HepG2 (cell line): ENCODE measurements around the gene DQX1. TPM values are rescaled to one million over a fixed set of nuclear protein-coding genes. Genes with fewer than 3 reads are reported as not detected.

Experiments used
- CENPT ChIP-seq: sonication (generic); formaldehyde crosslinking; IDR thresholded peaks from 2 replicates; pipeline ENCODE4 v1.8.0; 2022; ENCODE audit warnings: low read depth, mild to moderate bottlenecking, moderate library complexity, missing genetic modification reagents
- HIVEP1 ChIP-seq: sonication (generic); formaldehyde crosslinking; IDR thresholded peaks from 2 replicates; pipeline ENCODE4 v1.4.0; 2020; ENCODE audit warnings: mild to moderate bottlenecking, missing genetic modification reagents
- PRMT3 ChIP-seq: sonication (generic); formaldehyde crosslinking; IDR thresholded peaks from 2 replicates; pipeline ENCODE4 v1.8.1; 2022; ENCODE audit warnings: low read depth, mild to moderate bottlenecking, moderate library complexity, missing genetic modification reagents, borderline replicate concordance
- SNAI1 ChIP-seq: sonication (generic); formaldehyde crosslinking; IDR thresholded peaks from 2 replicates; pipeline ENCODE4 v1.5.0; 2020; ENCODE audit warnings: mild to moderate bottlenecking, missing genetic modification reagents, borderline replicate concordance
- SNRNP70 ChIP-seq: fragments of 200-400 bp; formaldehyde crosslinking; IDR thresholded peaks from 2 replicates; pipeline ENCODE4 v1.6.1; 2017; ENCODE audit warnings: mild to moderate bottlenecking, low read depth, low read length, moderate library complexity
- SP5 ChIP-seq: IDR thresholded peaks from 2 replicates; pipeline ENCODE4 v1.6.1; 2016; ENCODE audit warnings: low read depth, borderline replicate concordance
- ZMYM4 ChIP-seq: sonication (generic); formaldehyde crosslinking; IDR thresholded peaks from 2 replicates; pipeline ENCODE4 v1.8.1; 2023; ENCODE audit warnings: mild to moderate bottlenecking, missing genetic modification reagents
- ZNF101 ChIP-seq: sonication (generic); formaldehyde crosslinking; IDR thresholded peaks from 2 replicates; pipeline ENCODE4 v1.4.0; 2020; ENCODE audit warnings: mild to moderate bottlenecking, low read depth, missing genetic modification reagents, borderline replicate concordance
- ZNF20 ChIP-seq: sonication (generic); formaldehyde crosslinking; IDR thresholded peaks from 2 replicates; pipeline ENCODE4 v1.4.0; 2020; ENCODE audit warnings: mild to moderate bottlenecking, moderate library complexity, missing genetic modification reagents
- ZNF292 ChIP-seq: sonication (generic); formaldehyde crosslinking; IDR thresholded peaks from 2 replicates; pipeline ENCODE4 v1.8.1; 2022; ENCODE audit warnings: mild to moderate bottlenecking, low read depth, missing genetic modification reagents, borderline replicate concordance
- ZNF788 ChIP-seq: sonication (generic); formaldehyde crosslinking; IDR thresholded peaks from 2 replicates; pipeline ENCODE4 v1.5.0; 2020; ENCODE audit warnings: mild to moderate bottlenecking, missing genetic modification reagents, borderline replicate concordance
- ZNF850 ChIP-seq: sonication (generic); formaldehyde crosslinking; conservative IDR thresholded peaks from 2 replicates; pipeline ENCODE4 v1.9.0; 2021; ENCODE audit warnings: mild to moderate bottlenecking, missing genetic modification reagents
- ZSCAN21 ChIP-seq: sonication (generic); formaldehyde crosslinking; IDR thresholded peaks from 2 replicates; pipeline ENCODE4 v1.8.0; 2022; ENCODE audit warnings: mild to moderate bottlenecking, missing genetic modification reagents, moderate library complexity, borderline replicate concordance
- ZSCAN30 ChIP-seq: sonication (generic); formaldehyde crosslinking; IDR thresholded peaks from 2 replicates; pipeline ENCODE4 v1.5.0; 2020; ENCODE audit warnings: mild to moderate bottlenecking, missing genetic modification reagents
- polyA plus RNA-seq, 8 experiments: library from polyadenylated mRNA; depleted of rRNA in 3 of 8; stranded (reverse) in 7 of 8; unstranded in 1 of 8; fragments of >200 nt; fragmentation: Illumina TruSeq in 4 of 8; extraction: Trizol in 4 of 8; gene quantifications; 2 replicates each; pipeline versions ENCODE4 v1.2.1 to v1.2.3, GENCODE V29; 2011 to 2016; ENCODE audit warnings: low read depth in 4 of 8, missing spikeins in 1 of 8, mixed read lengths in 1 of 8; ENCODE audit not compliant: insufficient read depth in 1 of 8
- total RNA-seq, 5 experiments: library from RNA; depleted of rRNA; stranded (reverse); fragments of >200 nt; fragmentation: Illumina TruSeq; extraction: Trizol; gene quantifications; 2 replicates each; pipeline ENCODE4 v1.2.3, GENCODE V29; 2016; ENCODE audit warnings: low read depth in 1 of 5
- TF ChIP-seq, protein P1 (sequence below): sonication (generic); formaldehyde crosslinking; IDR thresholded peaks from 2 replicates; pipeline ENCODE4 v1.4.0; 2020; ENCODE audit warnings: missing genetic modification reagents
- TF ChIP-seq, protein P2 (sequence below): sonication (generic); formaldehyde crosslinking; IDR thresholded peaks from 2 replicates; pipeline ENCODE4 v1.4.0; 2020; ENCODE audit warnings: mild to moderate bottlenecking, missing genetic modification reagents
- TF ChIP-seq, protein P3 (sequence below): sonication (generic); formaldehyde crosslinking; IDR thresholded peaks from 2 replicates; pipeline ENCODE4 v1.4.0; 2020; ENCODE audit warnings: missing genetic modification reagents
- TF ChIP-seq, protein P4 (sequence below): sonication (generic); formaldehyde crosslinking; IDR thresholded peaks from 2 replicates; pipeline ENCODE4 v1.4.0; 2020; ENCODE audit warnings: missing genetic modification reagents
- TF ChIP-seq, protein P5 (sequence below): IDR thresholded peaks from 2 replicates; pipeline ENCODE4 v1.6.1; 2016; ENCODE audit warnings: mild to moderate bottlenecking, missing biosample characterization, missing genetic modification reagents

Gene DQX1
- total and polyA plus RNA-seq, 2 of the 13 experiments (the other 11 are each of a cell fraction or from before 2014, with no cell fraction given): 27.6 to 89.8 TPM

DNA sequence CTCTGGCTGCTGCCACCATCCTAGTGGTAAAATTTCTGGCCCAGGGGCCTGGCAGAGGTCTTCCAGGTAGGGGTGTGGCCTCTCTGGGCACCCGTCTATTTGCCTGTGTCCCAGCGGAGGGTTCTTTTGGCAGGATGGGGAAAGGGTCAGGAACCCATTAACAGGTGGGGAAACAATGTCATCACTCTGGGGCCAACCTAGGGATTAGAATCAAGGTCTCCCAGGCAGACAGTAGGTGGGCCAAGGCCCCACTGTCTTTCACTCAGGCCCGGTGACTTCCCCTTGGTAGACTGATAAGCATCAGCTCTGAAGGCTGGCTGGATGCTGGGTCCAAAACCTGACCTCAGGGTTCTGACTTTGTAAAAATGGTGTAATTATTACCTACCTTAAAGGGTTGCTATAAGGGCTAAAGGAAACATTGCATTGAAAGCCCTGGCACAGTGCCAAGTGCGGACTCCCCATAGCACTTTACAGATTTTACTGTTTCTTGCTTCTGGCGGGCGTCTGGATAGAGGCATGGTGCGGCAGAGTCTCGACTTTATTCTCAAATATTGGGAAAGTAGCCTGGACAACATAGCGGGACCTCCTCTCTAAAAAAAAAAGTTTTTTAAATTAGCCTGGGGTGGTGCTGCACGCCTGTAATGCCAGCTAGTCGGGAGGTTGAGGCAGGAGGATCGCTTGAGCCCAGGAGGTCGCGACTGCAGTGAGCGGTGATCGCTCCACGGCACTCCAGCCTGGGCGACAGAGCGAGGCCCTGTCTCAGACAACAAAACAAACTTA is 28.8 kb downstream of the DQX1 start (continued):
- TF ChIP-seq, protein P1, sequence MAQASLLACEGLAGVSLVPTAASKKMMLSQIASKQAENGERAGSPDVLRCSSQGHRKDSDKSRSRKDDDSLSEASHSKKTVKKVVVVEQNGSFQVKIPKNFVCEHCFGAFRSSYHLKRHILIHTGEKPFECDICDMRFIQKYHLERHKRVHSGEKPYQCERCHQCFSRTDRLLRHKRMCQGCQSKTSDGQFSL (CRISPR knock-in tag): no peak
- TF ChIP-seq, protein P2, sequence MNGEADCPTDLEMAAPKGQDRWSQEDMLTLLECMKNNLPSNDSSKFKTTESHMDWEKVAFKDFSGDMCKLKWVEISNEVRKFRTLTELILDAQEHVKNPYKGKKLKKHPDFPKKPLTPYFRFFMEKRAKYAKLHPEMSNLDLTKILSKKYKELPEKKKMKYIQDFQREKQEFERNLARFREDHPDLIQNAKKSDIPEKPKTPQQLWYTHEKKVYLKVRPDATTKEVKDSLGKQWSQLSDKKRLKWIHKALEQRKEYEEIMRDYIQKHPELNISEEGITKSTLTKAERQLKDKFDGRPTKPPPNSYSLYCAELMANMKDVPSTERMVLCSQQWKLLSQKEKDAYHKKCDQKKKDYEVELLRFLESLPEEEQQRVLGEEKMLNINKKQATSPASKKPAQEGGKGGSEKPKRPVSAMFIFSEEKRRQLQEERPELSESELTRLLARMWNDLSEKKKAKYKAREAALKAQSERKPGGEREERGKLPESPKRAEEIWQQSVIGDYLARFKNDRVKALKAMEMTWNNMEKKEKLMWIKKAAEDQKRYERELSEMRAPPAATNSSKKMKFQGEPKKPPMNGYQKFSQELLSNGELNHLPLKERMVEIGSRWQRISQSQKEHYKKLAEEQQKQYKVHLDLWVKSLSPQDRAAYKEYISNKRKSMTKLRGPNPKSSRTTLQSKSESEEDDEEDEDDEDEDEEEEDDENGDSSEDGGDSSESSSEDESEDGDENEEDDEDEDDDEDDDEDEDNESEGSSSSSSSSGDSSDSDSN (CRISPR knock-in tag): no peak
- no peak for TF ChIP-seq PRMT3 (CRISPR knock-in tag)
- TF ChIP-seq ZNF292 (CRISPR knock-in tag): no peak
- TF ChIP-seq ZSCAN21: 0 out of 2 replicates have a peak, but pooled peaks have one; percentile 39
- TF ChIP-seq ZNF101 (CRISPR knock-in tag): 0 out of 2 replicates have a peak, but pooled peaks have one; percentile 11
- no peak for TF ChIP-seq SNRNP70
- TF ChIP-seq SP5: no peak
- TF ChIP-seq ZSCAN30 (CRISPR knock-in tag): peak; percentile 4; the same call in 1 of the 2 replicates
- TF ChIP-seq, protein P3, sequence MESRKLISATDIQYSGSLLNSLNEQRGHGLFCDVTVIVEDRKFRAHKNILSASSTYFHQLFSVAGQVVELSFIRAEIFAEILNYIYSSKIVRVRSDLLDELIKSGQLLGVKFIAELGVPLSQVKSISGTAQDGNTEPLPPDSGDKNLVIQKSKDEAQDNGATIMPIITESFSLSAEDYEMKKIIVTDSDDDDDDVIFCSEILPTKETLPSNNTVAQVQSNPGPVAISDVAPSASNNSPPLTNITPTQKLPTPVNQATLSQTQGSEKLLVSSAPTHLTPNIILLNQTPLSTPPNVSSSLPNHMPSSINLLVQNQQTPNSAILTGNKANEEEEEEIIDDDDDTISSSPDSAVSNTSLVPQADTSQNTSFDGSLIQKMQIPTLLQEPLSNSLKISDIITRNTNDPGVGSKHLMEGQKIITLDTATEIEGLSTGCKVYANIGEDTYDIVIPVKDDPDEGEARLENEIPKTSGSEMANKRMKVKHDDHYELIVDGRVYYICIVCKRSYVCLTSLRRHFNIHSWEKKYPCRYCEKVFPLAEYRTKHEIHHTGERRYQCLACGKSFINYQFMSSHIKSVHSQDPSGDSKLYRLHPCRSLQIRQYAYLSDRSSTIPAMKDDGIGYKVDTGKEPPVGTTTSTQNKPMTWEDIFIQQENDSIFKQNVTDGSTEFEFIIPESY (CRISPR knock-in tag): no peak
- TF ChIP-seq, protein P4, sequence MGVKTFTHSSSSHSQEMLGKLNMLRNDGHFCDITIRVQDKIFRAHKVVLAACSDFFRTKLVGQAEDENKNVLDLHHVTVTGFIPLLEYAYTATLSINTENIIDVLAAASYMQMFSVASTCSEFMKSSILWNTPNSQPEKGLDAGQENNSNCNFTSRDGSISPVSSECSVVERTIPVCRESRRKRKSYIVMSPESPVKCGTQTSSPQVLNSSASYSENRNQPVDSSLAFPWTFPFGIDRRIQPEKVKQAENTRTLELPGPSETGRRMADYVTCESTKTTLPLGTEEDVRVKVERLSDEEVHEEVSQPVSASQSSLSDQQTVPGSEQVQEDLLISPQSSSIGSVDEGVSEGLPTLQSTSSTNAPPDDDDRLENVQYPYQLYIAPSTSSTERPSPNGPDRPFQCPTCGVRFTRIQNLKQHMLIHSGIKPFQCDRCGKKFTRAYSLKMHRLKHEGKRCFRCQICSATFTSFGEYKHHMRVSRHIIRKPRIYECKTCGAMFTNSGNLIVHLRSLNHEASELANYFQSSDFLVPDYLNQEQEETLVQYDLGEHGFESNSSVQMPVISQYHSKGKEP (CRISPR knock-in tag): no peak
- TF ChIP-seq HIVEP1 (CRISPR knock-in tag): 0 out of 2 replicates have a peak, but pooled peaks have one; percentile 50
- peak; percentile 26; the same call in 1 of the 2 replicates for TF ChIP-seq SNAI1 (CRISPR knock-in tag)
- no peak for TF ChIP-seq ZNF850 (CRISPR knock-in tag)
- 0 out of 2 replicates have a peak, but pooled peaks have one; percentile 17 for TF ChIP-seq ZNF788 (CRISPR knock-in tag)
- TF ChIP-seq, protein P5, sequence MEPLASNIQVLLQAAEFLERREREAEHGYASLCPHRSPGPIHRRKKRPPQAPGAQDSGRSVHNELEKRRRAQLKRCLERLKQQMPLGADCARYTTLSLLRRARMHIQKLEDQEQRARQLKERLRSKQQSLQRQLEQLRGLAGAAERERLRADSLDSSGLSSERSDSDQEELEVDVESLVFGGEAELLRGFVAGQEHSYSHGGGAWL (CRISPR knock-in tag): no peak; the same call in 1 of the 2 replicates
- 0 out of 2 replicates have a peak, but pooled peaks have one; percentile 34 for TF ChIP-seq CENPT (CRISPR knock-in tag)
- no peak for TF ChIP-seq ZMYM4 (CRISPR knock-in tag)
- TF ChIP-seq ZNF20 (CRISPR knock-in tag): no peak
